ENCODE data around the gene METTL16.
A peak's percentile ranks its signal among the peaks of the same experiment; 100 is the strongest.
"Not testable (repeated sequence)": the region's sequence is repeated elsewhere in the genome, so short reads cannot be mapped to it uniquely, and the experiment has no call there.

Gene METTL16

DNA sequence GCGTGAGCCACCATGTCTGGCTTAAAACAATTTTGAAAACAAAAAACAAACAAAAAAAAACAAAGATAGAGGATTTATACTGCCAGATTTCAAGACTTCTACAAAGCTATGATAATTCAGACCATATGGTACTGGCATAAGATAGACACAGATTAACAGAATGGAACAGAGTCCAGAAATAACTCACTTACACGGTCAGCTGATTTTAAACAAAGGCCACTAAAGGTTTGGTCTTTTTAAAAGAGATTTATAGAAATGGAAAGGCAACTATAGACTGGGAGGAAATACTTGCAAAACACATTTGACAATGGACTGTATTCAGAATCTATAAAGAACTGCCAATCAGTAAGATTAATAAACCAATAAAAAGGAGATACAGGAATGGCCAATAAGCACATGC, 62.2 kb downstream of the METTL16 start:
- DNase-seq = peak; percentile 47

DNA sequence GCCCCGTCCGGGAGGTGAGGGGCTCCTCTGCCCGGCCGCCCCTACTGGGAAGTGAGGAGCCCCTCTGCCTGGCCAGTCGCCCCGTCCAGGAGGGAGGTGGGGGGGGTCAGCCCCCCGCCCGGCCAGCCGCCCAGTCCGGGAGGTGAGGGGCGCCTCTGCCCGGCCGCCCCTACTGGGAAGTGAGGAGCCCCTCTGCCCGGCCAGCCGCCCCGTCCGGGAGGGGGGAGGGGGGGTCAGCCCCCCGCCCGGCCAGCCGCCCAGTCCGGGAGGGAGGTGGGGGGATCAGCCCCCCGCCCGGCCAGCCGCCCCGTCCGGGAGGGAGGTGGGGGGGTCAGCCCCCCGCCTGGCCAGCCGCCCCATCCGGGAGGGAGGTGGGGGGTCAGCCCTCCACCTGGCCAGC, 64.2 kb downstream of the METTL16 start:
- not testable (repeated sequence) for DNase-seq

DNA sequence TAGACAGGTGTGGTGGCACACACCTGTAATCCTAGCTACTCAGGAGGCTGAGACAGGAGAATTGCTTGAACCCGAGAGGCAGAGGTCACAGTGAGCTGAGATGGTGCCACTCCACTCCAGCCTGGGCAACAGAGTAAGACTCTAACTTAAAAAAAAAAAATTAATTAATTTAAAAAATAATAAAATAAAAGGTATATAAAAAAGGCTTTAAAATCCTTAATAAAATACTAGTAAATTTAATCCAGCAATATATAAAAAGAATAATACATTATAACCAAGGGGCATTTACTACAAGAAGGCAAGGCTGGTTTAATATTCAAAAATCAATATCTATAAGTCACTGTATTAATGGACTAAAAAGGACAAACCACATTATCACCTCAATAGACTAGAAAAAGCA, 66.0 kb downstream of the METTL16 start:
- DNase-seq = no peak

DNA sequence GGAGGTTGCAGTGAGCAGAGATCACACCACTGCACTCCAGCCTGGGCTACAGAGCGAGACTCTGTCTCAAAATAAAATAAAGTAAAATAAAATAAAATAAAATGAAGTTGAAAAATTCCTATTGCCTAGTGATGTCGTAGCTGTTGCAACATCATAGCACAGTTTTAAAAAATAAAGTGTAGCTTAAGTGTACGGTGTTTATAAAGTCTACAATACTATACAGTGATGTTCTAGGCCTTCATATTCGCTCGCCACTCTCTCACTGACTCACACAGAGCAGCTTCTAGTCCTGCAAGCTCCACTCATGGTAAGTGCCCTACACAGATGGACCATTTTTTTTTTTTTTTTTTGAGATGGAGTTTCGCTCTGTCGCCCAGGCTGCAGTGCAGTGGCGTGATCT, 67.3 kb downstream of the METTL16 start:
- no peak for DNase-seq

DNA sequence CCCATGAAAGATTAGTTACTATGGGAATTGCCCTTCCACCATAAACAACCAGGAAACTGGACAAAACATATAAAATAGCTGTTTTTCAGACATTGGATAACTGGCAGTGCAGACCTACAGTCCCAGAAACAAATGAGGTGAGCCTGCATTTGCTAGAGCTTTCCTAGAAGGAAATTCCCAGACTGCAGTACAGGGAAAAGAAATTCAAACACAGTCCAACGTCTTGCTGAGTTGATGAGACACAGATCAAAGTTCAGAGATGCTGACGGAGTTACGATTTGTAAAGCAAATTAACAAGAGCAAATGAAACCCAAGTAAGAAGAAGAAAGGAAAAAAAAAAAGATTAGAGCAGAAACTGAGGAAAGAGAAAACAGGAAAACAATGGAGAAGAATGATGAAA, 69.5 kb downstream of the METTL16 start:
- no peak for DNase-seq

DNA sequence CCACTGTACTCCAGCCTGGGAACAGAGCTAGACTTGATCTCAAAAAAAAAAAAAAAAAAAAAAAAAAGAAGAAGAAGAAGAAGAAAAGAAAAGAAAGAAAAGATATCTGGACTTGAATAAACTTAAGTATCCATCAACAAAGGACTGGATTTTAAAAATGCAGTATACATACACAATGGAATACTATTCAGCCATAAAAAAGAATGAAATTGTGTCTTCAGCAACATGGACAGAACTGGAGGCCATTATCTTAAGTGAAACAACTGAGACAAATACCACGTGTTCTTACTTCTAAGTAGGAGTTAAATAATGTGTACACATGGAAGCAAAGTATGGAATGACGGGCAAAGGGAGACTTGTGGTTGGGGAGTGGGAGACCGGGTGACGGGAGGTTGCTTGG, 70.8 kb downstream of the METTL16 start:
- DNase-seq = no peak

DNA sequence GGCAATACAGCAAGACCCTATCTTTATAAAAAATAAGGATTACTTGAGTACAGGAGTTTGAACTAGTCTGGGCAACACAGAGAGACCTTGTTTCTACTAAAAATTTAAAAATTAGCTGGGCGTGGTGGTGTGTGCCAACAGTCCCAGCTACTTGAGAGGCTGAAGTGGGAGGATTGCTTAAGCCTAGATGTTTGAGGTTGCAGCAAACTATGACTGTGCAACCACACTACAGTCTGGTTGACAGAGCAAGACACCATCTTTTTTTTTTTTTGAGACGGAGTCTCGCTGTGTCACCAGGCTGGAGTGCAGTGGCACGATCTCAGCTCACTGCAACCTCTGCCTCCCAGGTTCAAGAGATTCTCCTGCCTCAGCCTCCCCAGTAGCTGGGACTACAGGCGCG, 71.7 kb downstream of the METTL16 start:
- DNase-seq = not testable (repeated sequence)

DNA sequence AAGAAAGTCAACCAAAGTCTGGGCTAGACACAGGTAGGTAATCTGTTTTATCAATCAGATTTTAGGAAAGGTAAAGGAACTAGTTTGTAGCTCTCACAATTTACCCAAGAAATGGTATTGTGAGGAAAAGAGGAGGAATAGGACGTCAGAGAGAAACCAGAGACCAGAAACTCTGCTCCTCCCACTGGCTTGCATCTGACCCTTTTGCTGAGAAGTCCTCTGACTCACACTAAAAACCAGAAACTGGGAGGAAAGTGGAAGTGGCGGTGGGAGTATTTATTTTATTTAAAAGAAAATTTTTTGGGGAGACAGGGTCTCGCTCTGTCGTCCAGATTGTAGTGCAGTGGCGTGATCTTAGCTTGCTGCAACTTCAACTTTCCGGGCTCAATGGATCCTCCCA, 72.9 kb downstream of the METTL16 start:
- DNase-seq = no peak

DNA sequence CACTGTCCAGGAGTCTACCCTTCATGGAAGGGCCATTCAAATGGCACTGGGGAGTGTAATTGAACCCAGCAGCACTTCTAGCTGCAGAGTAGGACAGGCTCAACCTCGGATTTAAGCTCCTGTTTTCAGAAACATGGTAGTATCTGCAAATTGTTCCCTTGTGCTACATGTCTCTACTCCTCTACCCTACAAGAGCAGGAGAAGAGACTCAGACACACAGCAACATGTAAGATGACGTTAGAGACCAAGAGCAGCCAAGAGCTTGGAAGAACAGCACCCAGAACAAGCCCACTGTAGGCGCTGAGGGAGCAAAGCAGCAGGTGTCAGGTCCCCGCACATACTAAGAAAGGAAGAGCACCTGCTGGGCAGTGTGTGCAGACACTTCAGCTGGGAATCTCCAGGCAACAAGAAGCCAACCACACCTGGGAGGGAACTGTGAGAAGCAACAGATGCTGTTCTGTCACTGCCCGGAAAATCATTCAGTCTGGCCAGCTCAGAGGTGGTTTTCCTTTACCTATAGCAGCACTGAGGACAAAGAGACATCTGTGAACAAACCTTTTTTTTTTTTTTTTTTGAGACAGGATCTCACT, 75.3 kb downstream of the METTL16 start:
- DNase-seq = no peak

DNA sequence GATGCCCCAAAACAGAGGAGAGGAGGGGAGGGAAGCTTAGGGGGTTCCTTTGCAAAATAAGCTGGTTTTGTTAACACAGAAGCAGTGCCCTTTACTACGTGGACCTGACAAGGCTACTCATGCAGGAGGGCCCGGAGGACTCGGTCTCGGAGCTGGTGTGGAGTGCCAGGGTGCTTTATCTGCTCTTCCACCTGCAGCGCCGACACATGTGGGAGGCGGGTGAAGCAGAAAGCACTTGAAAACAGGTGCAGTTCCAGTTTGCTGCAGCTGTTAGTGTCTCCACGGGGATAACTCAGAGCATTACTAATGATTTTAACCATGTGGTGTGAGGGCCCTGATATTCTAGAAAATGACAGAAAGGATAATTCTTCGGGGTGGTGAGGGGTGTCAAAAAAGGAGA, 75.8 kb downstream of the METTL16 start:
- peak; percentile 47 for DNase-seq

DNA sequence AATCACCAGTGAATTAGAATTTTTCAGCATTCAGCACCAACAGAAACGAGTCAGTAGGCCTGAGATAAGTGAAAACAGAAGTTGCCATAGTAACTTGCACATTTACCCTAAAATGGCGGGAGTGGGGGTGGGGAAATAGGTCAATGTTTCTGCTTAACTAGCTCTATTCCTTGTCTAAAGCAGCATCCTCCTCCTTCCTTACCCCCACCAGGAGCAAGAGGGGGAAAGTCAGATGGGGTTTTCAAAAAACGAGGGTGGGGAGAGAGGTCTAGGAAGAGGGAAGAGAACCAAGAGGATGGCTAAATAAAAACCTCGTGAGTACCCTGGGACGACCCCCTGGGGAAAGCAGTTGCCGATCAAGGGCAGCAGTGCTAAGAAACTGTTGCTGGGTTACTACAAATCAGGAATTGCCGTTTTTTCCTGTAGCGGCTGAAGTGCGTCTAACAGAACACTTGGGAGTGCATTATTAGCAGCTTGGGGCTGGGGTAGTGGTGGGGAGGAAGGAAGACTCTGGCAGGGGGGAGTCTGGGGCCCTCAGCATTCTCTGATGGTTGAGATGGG, 76.4 kb downstream of the METTL16 start:
- DNase-seq = peak; percentile 56

DNA sequence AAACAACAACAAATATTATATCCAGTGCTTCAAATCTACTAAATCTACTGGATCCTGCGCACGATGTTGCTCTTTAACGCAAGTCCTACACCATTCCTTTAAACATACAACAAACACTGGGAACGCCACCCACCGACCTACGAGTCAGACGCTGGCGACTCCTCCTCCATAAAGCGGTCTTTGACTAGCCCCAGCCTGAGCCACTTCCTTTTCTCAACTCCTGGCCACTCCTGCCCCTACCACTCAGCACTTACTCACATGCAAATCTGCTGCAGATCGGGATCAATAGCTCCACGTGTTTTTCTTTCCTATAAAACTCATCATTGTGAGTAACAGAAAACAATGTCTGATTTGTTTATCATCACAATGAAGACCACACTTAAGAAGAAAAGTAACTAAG, 78.0 kb downstream of the METTL16 start:
- DNase-seq = no peak

DNA sequence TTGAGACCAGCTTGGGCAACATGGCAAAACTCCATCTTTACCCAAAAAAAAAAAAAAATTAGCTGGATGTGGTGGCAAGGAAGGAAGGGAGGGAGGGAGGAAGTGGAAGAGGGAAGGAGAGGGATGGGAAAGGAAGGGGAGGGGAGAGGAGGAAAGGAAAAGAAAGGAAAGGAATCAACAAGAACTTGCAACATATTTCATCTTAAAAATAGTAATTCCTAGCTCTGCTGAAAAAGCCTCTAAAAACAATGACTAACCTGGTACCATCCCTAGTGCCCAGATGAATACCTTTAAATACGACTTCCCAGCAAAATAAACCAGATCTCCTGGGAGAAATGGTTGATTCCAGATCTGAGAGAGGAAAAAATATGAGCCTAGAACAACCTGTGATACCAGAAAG, 83.8 kb downstream of the METTL16 start:
- DNase-seq = no peak

DNA sequence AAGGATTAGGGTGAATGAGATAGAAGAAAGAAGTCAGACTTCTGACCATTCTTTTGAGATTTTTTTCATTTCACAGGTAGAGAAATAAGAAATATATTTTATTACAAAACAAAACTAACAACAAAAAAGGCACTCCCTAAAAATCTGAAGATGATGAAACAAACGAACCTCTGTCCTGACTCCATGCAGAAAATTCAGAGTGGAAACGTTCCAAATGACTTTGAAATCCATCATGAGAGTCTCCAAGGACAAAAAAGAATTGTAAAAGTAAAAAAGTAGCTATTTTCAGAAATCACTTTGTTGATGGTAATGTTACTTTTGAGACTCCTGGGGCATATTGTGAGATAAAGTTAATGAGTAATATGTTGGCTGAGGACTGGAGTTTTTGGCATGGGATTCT, 84.5 kb downstream of the METTL16 start:
- no peak for DNase-seq

DNA sequence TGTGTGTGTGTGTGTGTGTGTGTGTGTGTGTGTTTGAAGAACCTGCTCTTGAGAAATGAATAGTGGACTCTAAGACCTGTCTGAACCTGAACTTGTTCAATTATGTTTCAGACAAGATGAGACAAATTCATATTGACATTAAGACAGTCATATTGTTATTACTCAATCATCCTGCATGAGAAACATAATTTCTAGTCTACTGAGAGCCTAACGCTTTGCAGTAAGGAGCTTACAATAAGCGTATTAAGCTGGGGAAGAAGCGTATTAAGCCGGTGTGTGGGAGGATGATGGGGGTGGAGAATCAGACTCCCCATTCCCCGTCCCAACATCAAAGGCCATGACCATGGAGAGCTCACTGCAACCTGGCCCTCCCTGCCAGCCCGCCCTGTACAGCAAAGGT, 88.4 kb downstream of the METTL16 start:
- no peak for DNase-seq

DNA sequence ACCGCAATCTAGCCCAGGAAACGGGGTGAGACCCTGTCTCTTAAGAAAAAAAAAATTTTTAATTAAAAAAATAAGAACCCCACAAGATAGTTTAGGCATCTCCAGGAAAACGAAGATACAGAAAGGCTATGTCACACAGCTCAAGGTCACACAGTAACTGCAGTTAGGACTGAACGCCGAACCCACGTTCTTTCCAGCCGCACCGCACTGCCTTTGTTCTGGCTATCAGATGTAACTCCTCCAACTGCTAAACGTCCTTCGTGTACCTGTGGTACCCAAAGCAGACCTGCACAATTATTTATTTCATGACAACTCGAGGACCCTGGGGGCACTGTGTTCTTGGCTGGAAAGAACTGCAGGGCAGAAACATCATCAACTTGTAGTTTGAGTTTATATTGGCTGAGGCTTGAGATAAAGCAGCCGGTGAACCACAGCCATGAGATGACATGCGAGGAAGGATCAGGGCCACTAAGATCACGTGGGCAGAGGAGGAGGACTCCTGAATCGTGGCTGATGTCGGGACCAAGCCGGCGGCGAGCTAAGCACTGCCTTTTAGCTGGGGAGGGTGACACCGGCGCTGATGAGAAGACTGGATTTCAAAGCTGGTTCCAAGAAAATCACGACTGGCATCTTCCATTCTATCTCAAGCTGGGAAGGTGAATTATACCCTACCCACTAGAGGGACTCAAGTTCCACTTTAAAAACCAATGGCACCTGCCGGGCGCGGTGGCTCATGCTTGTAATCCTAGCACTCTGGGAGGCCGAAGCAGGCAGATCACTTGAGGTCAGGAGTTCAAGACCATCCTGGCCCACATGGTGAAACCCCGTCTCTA, 90.2 kb downstream of the METTL16 start:
- DNase-seq = peak; percentile 47

DNA sequence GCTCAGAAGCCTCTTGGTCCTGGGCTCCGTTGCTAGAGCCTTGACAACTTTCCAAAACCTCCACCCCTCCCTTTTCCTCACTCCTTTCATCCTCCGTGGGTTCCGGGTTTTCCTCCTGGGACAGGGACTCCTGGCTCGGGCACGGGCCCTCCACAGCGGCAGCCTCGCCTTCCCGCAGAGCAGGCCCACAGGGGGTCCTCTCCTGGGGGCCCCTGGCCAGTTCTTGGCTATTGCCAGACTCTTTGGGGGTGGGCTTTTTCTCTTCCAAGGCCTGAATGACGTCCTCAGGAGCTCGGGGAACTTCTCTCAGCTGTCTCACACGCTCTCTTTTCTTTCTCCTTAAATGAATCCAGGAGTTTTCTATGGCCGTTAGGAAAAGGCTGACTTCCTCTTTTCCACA, 91.5 kb downstream of the METTL16 start:
- DNase-seq = no peak

DNA sequence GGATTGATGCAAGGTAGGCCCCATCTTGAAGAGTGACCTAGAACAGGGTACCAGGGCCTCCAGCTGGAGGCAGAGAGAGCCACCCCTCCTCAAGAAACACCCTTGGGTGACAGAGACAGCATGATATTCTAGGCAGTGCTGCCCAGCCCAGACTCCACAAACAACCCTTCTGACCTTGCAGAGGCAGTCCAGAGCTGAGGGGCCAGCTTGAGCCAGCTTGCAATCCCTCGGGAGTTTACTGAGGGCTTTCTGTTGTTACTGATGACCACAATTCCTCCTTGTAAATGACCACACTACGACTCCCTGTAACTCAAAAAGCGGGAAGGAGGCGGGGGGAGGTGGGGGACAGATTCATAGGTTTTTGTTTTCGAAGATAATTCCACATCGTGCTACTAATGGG, 92.2 kb downstream of the METTL16 start:
- DNase-seq = no peak

DNA sequence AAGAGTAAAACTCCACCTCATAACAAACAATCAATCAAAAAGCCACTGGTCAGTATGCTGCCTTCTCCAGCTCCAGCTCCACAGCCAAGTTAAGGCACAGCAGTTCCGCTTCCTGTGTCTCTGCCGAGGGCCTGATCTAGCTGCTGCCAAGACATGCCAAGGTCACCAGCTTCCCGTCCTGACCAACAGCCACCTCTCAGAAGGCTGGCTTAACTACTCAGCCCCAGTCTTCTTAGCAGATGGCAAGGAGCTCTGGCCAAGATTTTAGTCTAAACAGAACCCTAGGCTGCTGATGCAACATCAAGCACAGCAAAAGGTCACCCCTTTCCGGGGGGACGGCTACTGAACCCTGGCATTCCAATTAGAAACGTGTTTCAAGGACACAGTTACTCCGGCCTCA, 93.1 kb downstream of the METTL16 start:
- DNase-seq = no peak

DNA sequence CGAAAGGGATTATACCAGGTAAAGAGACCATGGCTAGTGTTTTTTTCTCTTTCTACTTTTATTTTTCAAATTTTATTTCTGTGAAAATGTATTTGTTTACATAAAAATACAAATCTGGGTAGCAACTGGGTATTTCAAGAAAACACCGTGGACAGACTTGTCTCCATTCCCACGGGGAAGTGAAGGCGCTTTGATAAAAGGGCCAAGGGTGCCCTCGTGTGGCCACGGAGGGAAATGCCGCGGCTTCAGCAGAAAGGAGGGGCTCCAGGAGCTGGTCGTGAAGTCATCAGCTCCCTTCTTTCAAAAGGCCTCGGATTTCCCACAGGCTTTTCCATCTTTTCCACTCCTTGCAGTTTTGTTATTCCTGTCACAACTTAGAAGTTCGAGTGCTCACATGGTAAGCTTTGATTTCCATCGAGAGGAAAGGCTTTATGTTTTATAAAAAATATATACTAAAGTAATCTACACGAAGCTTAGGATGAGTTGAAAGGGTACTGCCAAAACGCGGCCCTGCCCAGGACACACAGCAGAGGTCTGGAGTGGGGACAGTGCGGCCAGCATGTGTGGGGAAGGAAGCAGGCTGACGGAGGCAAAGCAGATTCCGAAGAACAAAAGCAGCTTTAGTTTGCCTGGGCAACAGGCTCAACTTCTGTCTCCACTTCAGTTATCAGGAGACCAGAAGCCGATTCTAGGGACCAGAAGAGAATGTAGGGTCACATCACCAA, 95.5 kb downstream of the METTL16 start:
- peak; percentile 90 for DNase-seq

DNA sequence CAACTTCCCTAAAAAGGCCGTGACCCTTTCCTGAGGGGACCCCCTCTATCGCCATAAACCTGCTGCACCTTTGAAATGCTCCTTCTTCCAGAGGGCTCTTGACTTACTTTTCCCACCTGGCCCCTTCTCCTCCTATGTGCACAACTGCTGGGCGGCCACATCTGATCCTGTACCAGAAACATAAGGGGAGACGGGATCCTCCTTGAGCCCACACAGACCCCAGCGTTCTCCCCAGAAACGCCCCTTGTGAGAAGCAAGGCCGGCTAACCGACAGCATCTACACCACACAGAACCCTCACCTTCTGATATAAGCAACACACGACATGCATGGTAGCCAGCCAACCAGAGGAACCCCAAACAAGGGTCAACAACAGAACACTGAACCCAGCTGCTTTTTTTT, 96.6 kb downstream of the METTL16 start:
- DNase-seq = no peak

DNA sequence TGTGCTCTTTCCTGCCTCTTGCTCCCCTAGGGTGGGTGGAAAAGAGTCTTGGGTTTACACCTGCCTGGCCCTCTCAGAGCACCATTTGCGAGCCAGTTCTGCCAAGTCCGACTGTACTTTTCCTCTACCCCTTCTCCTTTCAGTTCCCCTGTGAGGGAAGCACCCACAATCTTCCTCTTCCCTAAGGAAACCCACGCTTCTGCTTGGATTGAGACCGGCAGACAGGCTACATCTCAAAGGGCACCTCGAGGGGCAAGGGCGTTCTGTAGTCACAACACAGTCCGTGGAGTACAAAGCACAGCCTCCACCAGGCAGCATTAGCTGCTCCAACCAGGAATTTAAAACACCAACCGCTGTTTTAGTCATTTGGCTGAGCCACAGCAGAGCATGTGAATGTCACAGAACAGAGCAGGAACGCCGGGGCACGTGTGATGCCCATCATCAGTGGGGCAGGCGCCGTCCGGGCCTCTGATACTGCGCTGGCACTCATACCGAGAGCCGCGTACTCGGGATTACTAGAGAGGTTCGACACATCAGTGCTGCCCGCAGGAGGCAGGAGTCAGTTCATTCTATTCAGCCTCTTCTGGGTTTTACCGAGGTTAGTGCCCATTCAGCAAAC, 97.1 kb downstream of the METTL16 start:
- no peak for DNase-seq

DNA sequence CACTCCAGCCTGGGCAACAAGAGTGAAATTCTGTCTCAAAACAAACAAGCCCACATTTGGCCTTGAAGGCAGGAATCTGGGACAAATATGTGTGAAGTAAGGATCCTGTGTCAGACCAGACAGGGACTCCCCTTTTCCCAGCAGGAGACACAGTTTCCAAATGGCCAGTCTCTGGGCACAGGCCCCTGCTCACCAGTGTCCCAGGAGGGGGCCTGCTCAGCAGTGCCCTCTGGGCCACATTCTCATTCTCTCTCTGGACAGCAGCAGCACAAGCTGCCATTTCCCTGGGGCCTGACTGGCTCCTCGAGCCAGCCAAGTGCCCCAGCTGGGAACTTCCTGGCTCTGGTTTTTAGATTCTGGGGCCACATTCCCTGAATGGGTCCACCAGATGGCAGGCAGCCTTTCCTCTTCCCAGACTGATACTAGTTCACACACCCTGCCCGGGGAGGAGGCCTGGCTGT, 99.1 kb downstream of the METTL16 start:
- peak; percentile 81 for DNase-seq
